Spinal cord (tissue), 10 donors: ENCODE measurements around the gene BBIP1. TPM values are rescaled to one million over a fixed set of nuclear protein-coding genes. Genes with fewer than 3 reads are reported as not detected.

Experiments
- DNase-seq, 6 donors: peaks; one replicate each; pipeline versions ENCODE4 v3.0.0 to v3.0.0-alpha.2; 2013 to 2015; ENCODE audit warnings: low spot score in 6 of 6, low read depth in 4 of 6
- H3K27ac ChIP-seq: one replicate; pipeline ENCODE4 v1.5.1; 2013; ENCODE audit warnings: low read depth, low read length, control low read depth
- H3K27me3 ChIP-seq: one replicate; pipeline ENCODE4 v1.6.1; 2013; ENCODE audit warnings: low read length; ENCODE audit not compliant: control insufficient read depth, insufficient read depth
- H3K36me3 ChIP-seq: one replicate; pipeline ENCODE4 v1.6.1; 2013; ENCODE audit warnings: low read length; ENCODE audit not compliant: control insufficient read depth, insufficient read depth
- H3K4me1 ChIP-seq: one replicate; pipeline ENCODE4 v1.6.1; 2013; ENCODE audit warnings: low read length; ENCODE audit not compliant: control insufficient read depth, insufficient read depth
- H3K4me3 ChIP-seq: one replicate; pipeline ENCODE4 v1.5.1; 2013; ENCODE audit warnings: low read depth, low read length, control low read depth
- H3K9me3 ChIP-seq: one replicate; pipeline ENCODE4 v1.6.1; 2013; ENCODE audit warnings: low read length; ENCODE audit not compliant: control insufficient read depth, insufficient read depth
- WGBS: methylation state at CpG from one replicate; pipeline ENCODE4 v1.1.5; 2013; ENCODE audit warnings: missing lambda C conversion rate; ENCODE audit not compliant: insufficient coverage; 5-methylcytosine and 5-hydroxymethylcytosine counted together
- polyA plus RNA-seq, 2 donors: library from polyadenylated mRNA; unstranded; fragments of 120-200 nt; gene quantifications; one replicate each; pipeline ENCODE4 v1.2.1, GENCODE V29; 2013; ENCODE audit not compliant: insufficient read length in 2 of 2
- total RNA-seq, 2 donors: library from RNA; depleted of rRNA in 1 of 2; stranded (reverse); fragments of 120-200 nt in 1 of 2; fragments of >200 nt in 1 of 2; gene quantifications; one replicate each; pipeline versions ENCODE4 v1.2.3 to v1.2.4, GENCODE V29; 2013 to 2014
- donor health status: healthy.

The BBIP1 gene
- total and polyA plus RNA-seq, 4 donors: 45.7 to 78.6 (median 62.7) TPM

GRCh38 chr10:110914431-110914830 is 4.5 kb downstream of the BBIP1 start:
- Histone ChIP-seq H3K27ac (no peak overlapping the region), H3K36me3 (no peaks in the 10 kb centered on the region), H3K27me3 (no peaks in the 10 kb centered on the region), H3K4me3 (no peak overlapping the region), H3K4me1 (no peaks in the 10 kb centered on the region), H3K9me3 (no peaks in the 10 kb centered on the region)
- DNase-seq: peak in 1 of 6 donors; percentile 13
- WGBS: no CpG with 5 or more reads among the region's 2 CpGs

- H3K4me3 ChIP-seq: no peak overlapping the region
- H3K27me3 ChIP-seq: no peaks in the 10 kb centered on the region
- no CpG with 5 or more reads among the region's 3 CpGs for WGBS
- no peaks in the 10 kb centered on the region for H3K9me3 ChIP-seq
- no peak for DNase-seq
- no peaks in the 10 kb centered on the region for H3K4me1 ChIP-seq
- H3K36me3 ChIP-seq: no peaks in the 10 kb centered on the region
- H3K27ac ChIP-seq: no peak overlapping the region
These were observed 6.6 kb downstream of the BBIP1 start for GRCh38 chr10:110912374-110912773.

GRCh38 chr10:110910138-110910537 is 8.8 kb downstream of the BBIP1 start:
- WGBS: 56% methylated on average over 3 of the region's 4 CpGs
- no peak for DNase-seq
- no peak overlapping the region for H3K4me3 ChIP-seq
- peaks cover 3% of the 10 kb centered on the region for H3K36me3 ChIP-seq
- H3K4me1 ChIP-seq: no peaks in the 10 kb centered on the region
- H3K27me3 ChIP-seq: no peaks in the 10 kb centered on the region
- no peaks in the 10 kb centered on the region for H3K9me3 ChIP-seq
- no peak overlapping the region for H3K27ac ChIP-seq

- Histone ChIP-seq H3K4me3 (no peak overlapping the region), H3K36me3 (peaks cover 4% of the 10 kb centered on the region), H3K4me1 (no peaks in the 10 kb centered on the region), H3K9me3 (no peaks in the 10 kb centered on the region), H3K27me3 (no peaks in the 10 kb centered on the region), H3K27ac (no peak overlapping the region)
- WGBS: no CpG with 5 or more reads among the region's 3 CpGs
- no peak for DNase-seq
These were observed 15.4 kb downstream of the BBIP1 start for GRCh38 chr10:110903280-110904278.

- Histone ChIP-seq H3K27ac (no peak overlapping the region), H3K27me3 (no peaks in the 10 kb centered on the region), H3K4me3 (no peak overlapping the region), H3K36me3 (peaks cover 4% of the 10 kb centered on the region), H3K4me1 (no peaks in the 10 kb centered on the region), H3K9me3 (no peaks in the 10 kb centered on the region)
- DNase-seq: no peak
- WGBS: 50% methylated on average over 1 of the region's 7 CpGs
These were observed 16.8 kb downstream of the BBIP1 start for GRCh38 chr10:110901954-110902819.

GRCh38 chr10:110900983-110901382 is 18.0 kb downstream of the BBIP1 start:
- Histone ChIP-seq H3K36me3 (peaks cover 6% of the 10 kb centered on the region), H3K9me3 (no peaks in the 10 kb centered on the region), H3K4me3 (no peak overlapping the region), H3K27ac (no peak overlapping the region), H3K27me3 (no peaks in the 10 kb centered on the region), H3K4me1 (no peaks in the 10 kb centered on the region)
- WGBS: no CpG with 5 or more reads among the region's 2 CpGs
- DNase-seq: no peak

- no peaks in the 10 kb centered on the region for H3K4me1 ChIP-seq
- DNase-seq: no peak
- no peaks in the 10 kb centered on the region for H3K27me3 ChIP-seq
- peaks cover 3% of the 10 kb centered on the region for H3K36me3 ChIP-seq
- no peak overlapping the region for H3K4me3 ChIP-seq
- H3K9me3 ChIP-seq: no peaks in the 10 kb centered on the region
- no peak overlapping the region for H3K27ac ChIP-seq
These were observed 20.6 kb downstream of the BBIP1 start for GRCh38 chr10:110898391-110898790.

- Histone ChIP-seq H3K27ac (no peak overlapping the region), H3K27me3 (no peaks in the 10 kb centered on the region), H3K9me3 (no peaks in the 10 kb centered on the region), H3K4me1 (no peaks in the 10 kb centered on the region), H3K4me3 (no peak overlapping the region), H3K36me3 (peaks cover 3% of the 10 kb centered on the region)
- WGBS: no CpG with 5 or more reads among the region's 1 CpG
- DNase-seq: no peak
These were observed 21.8 kb downstream of the BBIP1 start for GRCh38 chr10:110897184-110897583.

- WGBS: no CpG with 5 or more reads among the region's 4 CpGs
- peak in 3 of 6 donors; percentile 24 to 88 (median 72) for DNase-seq
- Histone ChIP-seq H3K4me3 (no peak overlapping the region), H3K4me1 (no peaks in the 10 kb centered on the region), H3K36me3 (peaks cover 8% of the 10 kb centered on the region), H3K9me3 (no peaks in the 10 kb centered on the region), H3K27me3 (no peaks in the 10 kb centered on the region), H3K27ac (no peak overlapping the region)
These were observed 25.3 kb downstream of the BBIP1 start for GRCh38 chr10:110893559-110894179.
